ENCODE data around the gene TMEM86A. TPM values are rescaled to one million over a fixed set of nuclear protein-coding genes. Genes with fewer than 3 reads are reported as not detected.

The TMEM86A gene
- total RNA-seq, 1 donor from 2014 or later = 1.1 TPM

Other genes with a start within 250 kb of the TMEM86A start
- not detected for gene LDHAL6A, start 242.9 kb upstream of the TMEM86A start, total RNA-seq
- gene TSG101, start 171.8 kb upstream of the TMEM86A start, total RNA-seq = 52.9 TPM
- 20.1 TPM for gene UEVLD, start 110.0 kb upstream of the TMEM86A start, total RNA-seq
- gene MISFA, start 99.0 kb upstream of the TMEM86A start, total RNA-seq = 2.6 TPM
- gene SPTY2D1, start 64.4 kb upstream of the TMEM86A start, total RNA-seq = 14.4 TPM
- gene IGSF22, start 27.4 kb downstream of the TMEM86A start, total RNA-seq = not detected
- not detected for gene PTPN5, start 93.0 kb downstream of the TMEM86A start, total RNA-seq
- gene MRGPRX1, start 240.6 kb downstream of the TMEM86A start, total RNA-seq = not detected

Measured in esophagus mucosa (tissue), 1 donor.